ENCODE results near the gene RBM20. TPM values are rescaled to one million over a fixed set of nuclear protein-coding genes. Genes with fewer than 3 reads are reported as not detected.

Gene RBM20
- total RNA-seq, 1 donor from 2014 or later: 1.0 TPM

DNA sequence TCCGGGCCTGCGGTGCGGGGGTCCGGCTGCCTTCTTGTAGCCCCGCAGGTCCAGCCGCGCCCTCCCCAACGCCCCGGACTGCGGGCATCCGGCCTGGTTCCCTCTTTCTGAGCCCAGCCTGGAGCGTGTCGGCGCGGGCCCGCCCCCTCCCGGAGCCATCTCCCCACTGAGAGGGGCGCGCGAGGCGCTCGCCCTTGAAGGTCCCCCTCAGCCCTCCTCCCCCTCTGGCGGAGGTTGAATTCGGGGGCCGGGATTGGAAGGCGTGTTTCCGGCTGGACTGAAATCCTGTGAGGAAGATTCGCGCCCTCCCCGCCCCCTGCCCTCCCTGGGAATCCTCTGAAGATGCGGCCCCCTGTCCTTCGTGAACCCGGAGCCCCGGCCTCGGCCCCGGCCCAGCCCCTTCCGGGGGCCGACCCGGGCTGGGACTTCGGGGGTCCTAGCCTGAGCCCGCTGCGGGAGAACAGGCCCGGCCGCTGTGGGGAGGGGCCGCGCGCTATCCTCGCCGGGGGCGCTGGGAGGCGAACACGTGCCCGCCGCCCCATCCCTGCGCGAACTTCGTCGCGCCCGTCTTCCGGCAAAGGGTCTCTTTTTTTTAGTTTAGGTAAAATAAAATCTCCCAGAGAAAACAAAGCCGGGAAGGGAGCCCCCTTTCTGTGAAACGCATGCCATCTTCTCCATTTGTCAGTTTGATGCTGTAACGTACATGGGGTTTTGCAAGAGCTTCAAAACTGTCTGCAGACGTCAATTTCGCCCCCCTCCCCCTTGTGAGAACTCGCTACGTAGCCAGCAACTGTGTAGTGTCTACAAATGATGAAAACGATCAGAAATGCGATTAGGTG lies 228.2 kb downstream of the RBM20 start:
- Mint-ChIP-seq H3K4me1 (ENCODE audit: unreplicated experiment) (peaks cover 43% of the 10 kb centered on the region), H3K9me3 (ENCODE audit: unreplicated experiment) (no peaks in the 10 kb centered on the region), H3K36me3 (ENCODE audit: low read depth, unreplicated experiment) (peaks cover 16% of the 10 kb centered on the region), H3K27me3 (ENCODE audit: unreplicated experiment) (peaks cover 22% of the 10 kb centered on the region), H3K27ac (ENCODE audit: unreplicated experiment) (peak overlapping the region; percentile 94), H3K4me3 (ENCODE audit: unreplicated experiment) (peak overlapping the region; percentile 94)
- TF ChIP-seq CTCF (IDR thresholded peaks at IDR 0.05; ENCODE audit: unreplicated experiment): no peak
- peak; percentile 85 for DNase-seq (ENCODE audit: low spot score)

DNA sequence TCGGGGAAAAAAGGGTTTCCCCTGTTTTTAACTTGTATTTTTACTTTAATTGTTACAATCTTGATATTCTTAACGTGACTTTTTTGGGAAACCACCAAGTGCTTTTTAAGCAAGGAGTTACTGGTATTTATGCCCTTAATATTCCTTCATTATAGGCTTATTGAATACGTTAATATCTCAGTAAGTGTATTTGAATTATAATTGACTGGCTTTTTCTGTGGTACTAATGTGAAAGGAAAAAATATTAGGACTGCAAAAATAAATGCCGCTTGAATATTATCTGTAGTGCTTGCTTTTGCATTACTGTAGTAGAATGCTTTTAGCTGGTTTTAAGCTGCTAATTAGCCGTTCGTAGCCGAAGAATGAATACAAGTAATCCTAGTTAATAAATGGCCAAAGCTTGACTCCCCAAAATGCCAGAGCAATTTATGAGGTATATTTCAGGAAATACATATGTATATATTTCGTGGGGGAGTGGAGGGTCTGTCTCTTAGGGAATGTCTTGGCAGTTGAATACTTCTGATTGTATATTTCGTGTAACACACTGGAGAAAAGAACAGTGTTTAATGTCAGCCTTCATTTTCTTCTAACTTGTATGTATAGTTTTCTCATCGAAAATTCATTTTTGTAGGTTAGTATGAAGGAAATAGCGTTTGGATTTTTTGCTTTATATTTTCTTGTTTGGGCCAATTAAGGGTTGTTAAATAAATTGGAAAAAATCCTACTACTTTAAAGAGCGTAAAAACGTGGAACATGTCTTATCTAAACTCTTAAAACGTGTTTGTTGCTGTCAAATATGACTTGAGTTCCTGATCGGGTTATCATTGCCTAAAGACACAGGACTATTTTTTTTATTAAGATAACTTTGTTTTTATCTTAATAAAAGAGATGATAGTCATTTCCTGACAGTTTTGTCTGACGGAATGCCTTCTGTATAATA lies 229.1 kb downstream of the RBM20 start:
- peaks cover 19% of the 10 kb centered on the region for H3K27me3 Mint-ChIP-seq (ENCODE audit: unreplicated experiment)
- peaks cover 16% of the 10 kb centered on the region for H3K36me3 Mint-ChIP-seq (ENCODE audit: low read depth, unreplicated experiment)
- peak overlapping the region; percentile 94 for H3K27ac Mint-ChIP-seq (ENCODE audit: unreplicated experiment)
- H3K4me3 Mint-ChIP-seq (ENCODE audit: unreplicated experiment): peak overlapping the region; percentile 94
- no peaks in the 10 kb centered on the region for H3K9me3 Mint-ChIP-seq (ENCODE audit: unreplicated experiment)
- no peak for DNase-seq (ENCODE audit: low spot score)
- peaks cover 38% of the 10 kb centered on the region for H3K4me1 Mint-ChIP-seq (ENCODE audit: unreplicated experiment)
- no peak for TF ChIP-seq CTCF (IDR thresholded peaks at IDR 0.05; ENCODE audit: unreplicated experiment)

DNA sequence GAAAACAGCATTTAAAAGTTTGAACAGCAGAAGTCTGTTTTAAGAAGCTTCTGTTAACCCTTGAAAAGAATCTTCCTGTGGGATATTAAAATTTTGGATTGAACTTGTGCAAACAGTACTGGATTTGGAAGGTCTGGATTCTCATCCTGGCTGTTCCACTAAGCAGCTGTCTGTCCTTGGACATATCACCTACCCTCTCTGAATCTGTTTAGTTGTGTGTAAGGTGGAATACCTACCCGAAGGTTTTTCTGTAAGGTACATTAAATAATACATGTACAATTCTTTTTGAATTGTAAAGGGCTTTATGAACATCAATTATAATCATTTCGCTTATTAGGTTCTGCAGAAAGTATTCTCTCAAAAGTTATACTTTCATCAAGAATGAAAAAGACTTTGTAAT lies 229.8 kb downstream of the RBM20 start:
- Mint-ChIP-seq H3K36me3 (ENCODE audit: low read depth, unreplicated experiment) (peaks cover 17% of the 10 kb centered on the region), H3K9me3 (ENCODE audit: unreplicated experiment) (no peaks in the 10 kb centered on the region), H3K27me3 (ENCODE audit: unreplicated experiment) (peaks cover 19% of the 10 kb centered on the region), H3K4me1 (ENCODE audit: unreplicated experiment) (peaks cover 33% of the 10 kb centered on the region), H3K27ac (ENCODE audit: unreplicated experiment) (peak overlapping the region; percentile 40), H3K4me3 (ENCODE audit: unreplicated experiment) (no peak overlapping the region)
- TF ChIP-seq CTCF (IDR thresholded peaks at IDR 0.05; ENCODE audit: unreplicated experiment): no peak
- DNase-seq (ENCODE audit: low spot score): no peak

GRCh38 chr10:110876000-110876399 lies 231.9 kb downstream of the RBM20 start:
- no peak for DNase-seq (ENCODE audit: low spot score)
- TF ChIP-seq CTCF (IDR thresholded peaks at IDR 0.05; ENCODE audit: unreplicated experiment): no peak
- Mint-ChIP-seq H3K9me3 (ENCODE audit: unreplicated experiment) (no peaks in the 10 kb centered on the region), H3K36me3 (ENCODE audit: low read depth, unreplicated experiment) (peaks cover 5% of the 10 kb centered on the region), H3K4me3 (ENCODE audit: unreplicated experiment) (no peak overlapping the region), H3K27me3 (ENCODE audit: unreplicated experiment) (peaks cover 12% of the 10 kb centered on the region), H3K27ac (ENCODE audit: unreplicated experiment) (no peak overlapping the region), H3K4me1 (ENCODE audit: unreplicated experiment) (peaks cover 13% of the 10 kb centered on the region)
